ENCODE results near the gene PRDM16.

GRCh38 chr1:3127738-3128137, 58.7 kb downstream of the PRDM16 start:
- TF ChIP-seq SNAI2 (CRISPR knock-in tag; IDR thresholded peaks at IDR 0.05) (no peak), RARB (CRISPR knock-in tag; IDR thresholded peaks at IDR 0.05) (no peak), ESRRG (CRISPR knock-in tag; IDR thresholded peaks at IDR 0.05) (no peak)
- TF ChIP-seq, protein P1, sequence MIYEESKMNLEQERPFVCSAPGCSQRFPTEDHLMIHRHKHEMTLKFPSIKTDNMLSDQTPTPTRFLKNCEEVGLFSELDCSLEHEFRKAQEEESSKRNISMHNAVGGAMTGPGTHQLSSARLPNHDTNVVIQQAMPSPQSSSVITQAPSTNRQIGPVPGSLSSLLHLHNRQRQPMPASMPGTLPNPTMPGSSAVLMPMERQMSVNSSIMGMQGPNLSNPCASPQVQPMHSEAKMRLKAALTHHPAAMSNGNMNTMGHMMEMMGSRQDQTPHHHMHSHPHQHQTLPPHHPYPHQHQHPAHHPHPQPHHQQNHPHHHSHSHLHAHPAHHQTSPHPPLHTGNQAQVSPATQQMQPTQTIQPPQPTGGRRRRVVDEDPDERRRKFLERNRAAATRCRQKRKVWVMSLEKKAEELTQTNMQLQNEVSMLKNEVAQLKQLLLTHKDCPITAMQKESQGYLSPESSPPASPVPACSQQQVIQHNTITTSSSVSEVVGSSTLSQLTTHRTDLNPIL (CRISPR knock-in tag; IDR thresholded peaks at IDR 0.05; ENCODE audit: low read depth): no peak
- TF ChIP-seq, protein P2, sequence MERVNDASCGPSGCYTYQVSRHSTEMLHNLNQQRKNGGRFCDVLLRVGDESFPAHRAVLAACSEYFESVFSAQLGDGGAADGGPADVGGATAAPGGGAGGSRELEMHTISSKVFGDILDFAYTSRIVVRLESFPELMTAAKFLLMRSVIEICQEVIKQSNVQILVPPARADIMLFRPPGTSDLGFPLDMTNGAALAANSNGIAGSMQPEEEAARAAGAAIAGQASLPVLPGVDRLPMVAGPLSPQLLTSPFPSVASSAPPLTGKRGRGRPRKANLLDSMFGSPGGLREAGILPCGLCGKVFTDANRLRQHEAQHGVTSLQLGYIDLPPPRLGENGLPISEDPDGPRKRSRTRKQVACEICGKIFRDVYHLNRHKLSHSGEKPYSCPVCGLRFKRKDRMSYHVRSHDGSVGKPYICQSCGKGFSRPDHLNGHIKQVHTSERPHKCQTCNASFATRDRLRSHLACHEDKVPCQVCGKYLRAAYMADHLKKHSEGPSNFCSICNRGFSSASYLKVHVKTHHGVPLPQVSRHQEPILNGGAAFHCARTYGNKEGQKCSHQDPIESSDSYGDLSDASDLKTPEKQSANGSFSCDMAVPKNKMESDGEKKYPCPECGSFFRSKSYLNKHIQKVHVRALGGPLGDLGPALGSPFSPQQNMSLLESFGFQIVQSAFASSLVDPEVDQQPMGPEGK (CRISPR knock-in tag; IDR thresholded peaks at IDR 0.05; ENCODE audit: borderline replicate concordance): no peak
